Stimulated activated CD4-positive, alpha-beta T cell treated with anti-CD3 and anti-CD28 coated beads, Interleukin-15, amount 100 ng/mL, for 24 hours (primary cell): ENCODE measurements around the gene CEP131.

Source experiments
- DNase-seq: peaks from one replicate; pipeline ENCODE4 v3.0.0-alpha.2; 2020

The CEP131 gene

DNA sequence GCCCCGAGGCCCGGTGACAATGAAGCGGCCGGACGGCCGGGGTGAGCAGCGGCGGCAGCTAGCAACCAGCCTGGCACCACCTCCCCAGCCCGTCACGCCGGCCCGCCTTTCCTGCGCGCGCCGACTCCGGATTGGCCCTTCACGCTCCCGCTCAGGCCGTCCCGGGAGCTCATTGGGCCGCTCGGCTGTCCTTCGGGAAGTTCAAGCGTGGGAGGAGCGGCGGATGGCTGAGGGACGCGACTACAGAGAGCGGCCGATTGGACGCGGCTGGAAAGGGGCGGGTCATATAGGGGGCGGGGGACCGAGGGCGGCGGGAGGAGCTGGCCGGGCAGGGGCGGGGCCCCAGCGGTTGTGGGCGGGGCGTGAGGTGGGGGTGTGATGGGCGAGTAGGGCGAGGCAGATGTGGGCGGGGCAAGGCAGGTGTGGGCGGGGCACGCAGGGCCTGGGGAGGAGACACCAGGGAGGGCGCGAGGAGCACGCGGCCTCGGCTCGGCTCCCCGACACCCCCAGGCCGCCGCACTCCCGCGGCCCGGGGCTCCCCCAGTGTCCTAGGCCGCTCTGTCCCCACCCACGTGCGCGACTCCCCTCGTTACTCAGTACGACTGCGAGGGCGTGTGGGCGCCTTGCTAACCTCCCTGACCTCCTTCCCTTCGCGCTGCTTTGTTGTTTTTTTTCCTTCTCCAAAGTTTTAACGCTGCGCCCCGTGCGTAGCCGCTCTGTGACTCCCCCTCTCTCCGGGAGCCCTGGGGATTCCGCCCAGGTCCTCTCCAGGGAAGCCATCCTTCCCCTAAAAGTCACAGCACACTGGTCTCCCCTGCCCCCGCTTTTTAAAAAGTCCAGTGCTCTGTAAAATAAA, at the start of gene CEP131:
CEP131 (minus strand) TSS at position 60 of the 856 bp plus-strand sequence. CDS start 2,909 bp downstream, outside the sequence.
- DNase-seq: peak; percentile 99

DNA sequence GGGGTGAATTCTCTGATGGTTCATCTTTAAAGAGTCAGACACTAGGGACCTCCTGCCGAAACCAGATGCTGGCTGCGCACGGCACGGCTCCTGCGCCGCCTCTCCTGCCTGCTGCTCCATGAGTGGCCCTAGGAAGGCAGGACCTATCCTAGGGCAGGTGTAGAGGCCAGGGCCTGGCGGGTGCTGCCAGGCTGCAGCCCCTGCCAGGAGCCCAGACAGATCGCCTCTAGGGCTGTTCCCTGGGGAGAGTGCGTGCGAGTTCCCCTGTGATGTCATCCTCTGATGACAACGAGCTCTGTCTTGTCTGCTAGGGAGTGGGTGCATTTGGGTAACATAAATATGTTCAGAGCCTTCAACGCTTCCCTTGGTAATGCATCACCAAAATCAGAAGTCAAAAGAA, 48.5 kb upstream of the CEP131 start:
- no peak for DNase-seq

GRCh38 chr17:81270279-81270678, 47.5 kb upstream of the CEP131 start:
- no peak for DNase-seq

- no peak for DNase-seq
These were observed 44.8 kb upstream of the CEP131 start for GRCh38 chr17:81267390-81268067.

DNA sequence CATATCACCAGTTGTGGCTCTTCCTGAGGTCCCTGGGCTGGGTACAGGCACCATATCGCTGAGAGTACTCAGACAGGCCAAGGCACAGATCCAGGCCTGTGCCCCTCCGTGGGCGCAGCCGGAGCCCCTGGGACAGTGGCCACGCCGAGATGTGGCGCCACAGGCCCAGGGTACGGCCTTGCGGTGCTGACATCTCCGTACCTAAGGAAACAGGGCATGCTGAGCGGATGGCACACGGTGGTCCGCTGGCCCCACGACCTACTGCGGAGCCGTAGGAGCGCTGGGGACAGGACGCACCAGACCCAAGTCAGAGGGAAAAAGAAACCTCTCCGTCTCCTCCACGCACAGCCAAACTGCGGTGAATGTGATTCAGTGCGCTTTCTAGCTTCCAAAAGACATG, 42.8 kb upstream of the CEP131 start:
- no peak for DNase-seq

- no peak for DNase-seq
These were observed 41.9 kb upstream of the CEP131 start for GRCh38 chr17:81264640-81265039.

- DNase-seq: no peak
These were observed 40.8 kb upstream of the CEP131 start for GRCh38 chr17:81263371-81264181.

GRCh38 chr17:81261582-81262336, 39.0 kb upstream of the CEP131 start:
- no peak for DNase-seq

- no peak for DNase-seq
These were observed 38.3 kb upstream of the CEP131 start for GRCh38 chr17:81261096-81261495.

DNA sequence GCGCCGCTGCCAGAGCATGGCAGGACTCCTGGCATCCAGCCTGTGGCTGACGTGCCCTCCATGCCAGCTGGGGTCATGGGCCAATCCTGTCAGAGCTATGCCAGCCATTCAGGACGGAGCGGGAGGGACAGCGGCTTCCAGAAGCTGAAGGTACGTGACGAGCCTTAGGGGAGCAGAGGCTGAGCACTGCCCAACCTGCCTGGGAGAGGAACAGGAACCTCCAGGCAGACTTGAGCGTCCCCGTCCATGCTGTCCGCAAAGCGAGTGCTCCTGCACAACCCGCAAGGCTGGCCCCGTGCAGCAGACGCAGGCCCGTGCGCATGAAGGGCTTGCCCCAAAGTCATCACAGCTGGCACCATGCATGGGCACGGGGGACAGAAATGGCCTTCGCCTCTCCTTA, 37.9 kb upstream of the CEP131 start:
- DNase-seq: no peak

- no peak for DNase-seq
These were observed 37.4 kb upstream of the CEP131 start for GRCh38 chr17:81260171-81260570.

- no peak for DNase-seq
These were observed 36.4 kb upstream of the CEP131 start for GRCh38 chr17:81259058-81259605.

DNA sequence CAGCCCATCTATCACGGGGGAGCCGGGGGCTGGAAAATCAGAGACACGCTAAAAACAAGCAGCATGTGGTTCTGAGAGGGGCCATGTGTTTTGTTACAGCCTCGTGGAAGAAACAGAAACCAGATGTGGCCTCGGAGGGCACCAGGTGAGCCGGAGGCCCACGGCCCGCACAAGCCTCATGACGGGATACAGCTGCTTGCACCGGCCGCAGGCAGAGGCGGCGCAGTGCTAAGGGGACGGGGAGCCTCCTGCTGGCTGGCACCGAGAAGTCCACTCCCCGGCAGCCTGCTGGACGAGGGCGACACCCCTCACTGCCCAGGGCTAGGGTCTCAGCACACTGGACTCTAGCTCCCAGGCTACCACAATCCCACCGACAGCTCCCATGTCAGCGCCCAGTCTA, 35.5 kb upstream of the CEP131 start:
- DNase-seq: no peak

- no peak for DNase-seq
These were observed 34.8 kb upstream of the CEP131 start for GRCh38 chr17:81257533-81257932.

DNA sequence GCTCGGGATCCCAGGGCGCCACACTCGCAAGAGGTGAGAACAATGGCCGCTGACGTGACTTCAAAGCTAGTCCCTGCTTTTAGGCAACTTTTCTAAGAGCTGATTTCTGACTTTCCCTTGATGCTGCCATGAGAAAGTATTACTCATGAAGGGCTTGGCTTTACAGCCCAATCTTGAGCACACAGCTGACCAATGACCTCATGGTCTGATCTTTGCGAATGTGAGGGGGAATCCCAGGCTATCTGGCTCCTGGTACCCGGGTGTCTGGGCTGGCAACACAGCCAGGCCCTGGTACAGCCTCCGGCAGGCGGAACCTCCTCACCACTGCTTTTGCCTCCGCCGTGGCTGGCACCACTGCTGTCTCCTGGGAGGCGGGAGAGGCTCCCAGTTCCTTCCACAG, 33.9 kb upstream of the CEP131 start:
- no peak for DNase-seq

DNA sequence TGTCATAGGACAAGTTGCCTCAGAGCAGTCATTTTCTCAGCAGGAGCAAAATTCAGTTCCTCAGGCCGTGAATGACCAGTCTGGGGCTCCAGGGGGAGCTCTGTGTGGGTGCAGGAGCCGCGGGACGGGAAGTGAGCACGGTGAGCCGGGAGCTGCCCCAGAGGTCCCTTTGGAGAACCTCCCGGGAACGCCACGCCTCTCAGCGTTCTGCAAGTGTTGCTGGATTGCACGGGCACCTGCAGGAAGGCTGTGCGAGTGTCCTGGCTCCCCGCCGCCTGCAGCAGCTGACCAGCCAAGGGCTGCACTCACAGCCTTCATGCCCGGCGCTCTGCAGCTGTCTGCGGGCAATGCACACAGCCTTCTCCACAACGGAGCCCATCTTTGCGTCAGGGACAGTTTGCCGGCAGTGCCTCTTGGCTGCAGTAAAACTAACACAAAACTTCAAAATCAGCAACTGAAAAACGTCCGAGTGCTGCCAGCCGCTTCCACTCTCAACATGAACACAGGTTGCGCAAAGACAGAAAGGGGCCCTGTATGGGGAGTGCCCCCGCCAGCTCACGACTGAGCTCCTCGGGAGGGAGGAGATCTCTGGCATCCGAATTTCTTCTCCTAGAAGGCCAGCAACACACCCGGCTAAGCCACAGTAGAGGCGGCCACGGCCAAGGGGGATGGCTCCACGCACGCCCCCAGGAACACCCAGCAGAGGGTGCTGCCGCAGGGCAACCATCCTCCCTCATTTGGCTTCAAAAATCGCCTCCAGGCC, 32.4 kb upstream of the CEP131 start:
- no peak for DNase-seq

DNA sequence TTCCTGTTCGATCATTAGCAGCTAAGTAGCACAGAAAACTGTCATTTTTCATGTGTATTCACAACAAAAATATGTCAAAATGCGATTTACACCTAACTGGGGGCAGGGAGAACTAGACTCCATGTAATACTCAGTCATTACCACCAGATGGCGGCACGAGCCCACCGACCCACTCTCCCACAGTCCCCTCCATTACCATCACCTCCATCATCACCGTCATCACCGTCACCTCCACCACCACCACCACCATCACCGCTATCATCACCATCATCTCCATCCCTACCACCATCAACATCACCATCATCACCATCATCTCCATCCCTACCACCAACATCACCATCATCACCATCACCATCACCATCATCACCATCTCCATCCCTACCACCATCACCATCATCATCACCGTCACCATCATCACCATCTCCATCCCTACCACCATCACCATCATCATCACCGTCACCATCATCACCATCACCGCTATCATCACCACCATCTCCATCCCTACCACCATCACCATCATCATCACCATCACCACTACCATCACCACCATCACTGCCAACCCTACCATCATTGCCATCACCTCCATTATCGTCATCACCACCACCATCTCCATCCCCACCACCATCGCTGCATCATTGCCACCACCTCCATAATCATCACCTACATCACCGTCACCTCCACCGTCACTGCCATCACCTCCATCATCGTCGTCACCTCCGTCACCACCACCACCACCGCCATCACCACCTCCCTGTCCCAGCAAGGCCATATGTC, 30.8 kb upstream of the CEP131 start:
- peak; percentile 65 for DNase-seq

DNA sequence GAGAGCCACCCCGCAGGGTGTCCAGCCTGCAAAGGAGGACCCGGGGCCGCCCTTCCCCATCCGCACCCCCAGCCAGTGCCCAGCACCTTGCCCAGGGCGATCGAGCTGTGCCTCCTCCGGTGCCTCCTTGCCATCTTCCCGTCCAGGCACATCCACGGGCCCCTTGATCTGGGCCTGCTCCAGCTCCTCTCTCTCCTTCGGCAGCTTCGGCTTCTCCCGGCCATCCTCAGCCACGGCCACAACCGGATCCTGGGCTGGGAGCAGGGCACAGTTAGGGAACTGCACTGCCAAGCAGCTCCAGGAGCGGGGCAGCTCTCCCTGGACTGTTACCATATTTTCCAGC, 30.2 kb upstream of the CEP131 start:
- DNase-seq: no peak

DNA sequence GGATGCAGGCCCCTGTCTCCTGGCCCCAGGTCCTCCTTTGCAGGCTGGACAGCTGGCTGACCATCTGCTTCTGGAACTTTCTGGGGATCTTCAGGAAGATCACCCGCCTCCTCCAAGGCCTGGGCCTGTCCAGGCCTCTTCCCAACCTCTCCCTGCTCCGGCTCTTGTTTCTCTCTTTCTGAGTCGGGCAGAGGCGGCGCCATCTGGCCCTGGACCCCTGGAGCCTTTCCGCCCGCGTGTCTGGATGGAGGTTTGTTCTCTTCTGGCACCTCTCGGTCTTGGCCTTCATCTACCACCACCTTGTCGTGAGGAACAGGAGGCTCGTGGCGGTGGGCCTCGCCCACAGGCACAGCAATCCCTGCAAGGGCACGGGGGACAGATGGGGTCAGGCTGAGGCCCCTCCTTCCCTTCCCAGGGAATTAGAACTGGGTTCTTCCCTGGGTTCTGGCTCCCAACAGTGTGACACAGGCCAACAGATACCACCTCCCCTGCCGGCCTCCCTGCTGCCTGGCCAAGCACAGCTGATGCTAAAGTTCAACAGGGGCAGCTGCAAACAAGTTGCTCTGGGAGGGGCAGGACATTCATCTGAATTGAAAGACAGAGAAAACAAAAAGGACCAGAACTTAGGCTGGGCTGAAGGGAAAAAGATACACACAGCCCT, 29.7 kb upstream of the CEP131 start:
- DNase-seq: no peak

- no peak for DNase-seq
These were observed 29.0 kb upstream of the CEP131 start for GRCh38 chr17:81251709-81252301.
